ENCODE measurements around the gene ZCCHC7. TPM values are rescaled to one million over a fixed set of nuclear protein-coding genes. Genes with fewer than 3 reads are reported as not detected.
"Not testable (repeated sequence)": the region's sequence is repeated elsewhere in the genome, so short reads cannot be mapped to it uniquely, and the experiment has no call there.

The ZCCHC7 gene
- total and polyA plus RNA-seq, 4 donors: 3.3 to 9.7 (median 7.6) TPM

GRCh38 chr9:37184905-37185867 is 64.8 kb downstream of the ZCCHC7 start:
- H3K9ac ChIP-seq (ENCODE audit: low read depth in 1 of 2, low read length in 2 of 2): no peak overlapping the region
- H3K27ac ChIP-seq (ENCODE audit: low read depth in 1 of 2, low read length in 2 of 2): no peak overlapping the region
- TF ChIP-seq TAF1 (conservative IDR thresholded peaks at IDR 0.05) (no peak), HNF4A (conservative IDR thresholded peaks at IDR 0.05) (peak; percentile 58 to 72), EGR1 (IDR thresholded peaks at IDR 0.05; ENCODE audit: low read depth in 2 of 2) (no peak)
- DNase-seq (ENCODE audit: low spot score): no peak
- no peaks in the 10 kb centered on the region for H3K9me3 ChIP-seq (ENCODE audit: control insufficient read depth in 4 of 4, low read length in 3 of 4)
- 43% methylated on average over 4 of the region's 4 CpGs for WGBS
- H3K27me3 ChIP-seq (ENCODE audit: control insufficient read depth in 4 of 4, insufficient read depth in 4 of 4, low read length in 3 of 4): no peaks in the 10 kb centered on the region
- no peak overlapping the region for H3K4me3 ChIP-seq (ENCODE audit: low read depth in 1 of 3, low read length in 3 of 3)
- peaks cover 0 to 4% (median under 1%) of the 10 kb centered on the region in 4 donors for H3K36me3 ChIP-seq (ENCODE audit: control insufficient read depth in 4 of 4, insufficient read depth in 3 of 4, low read depth in 1 of 4, low read length in 3 of 4)
- peaks cover 0 to 12% (median 4%) of the 10 kb centered on the region in 4 donors for H3K4me1 ChIP-seq (ENCODE audit: control insufficient read depth in 4 of 4, insufficient read depth in 4 of 4, low read length in 3 of 4)

GRCh38 chr9:37187292-37187691 is 66.9 kb downstream of the ZCCHC7 start:
- Histone ChIP-seq H3K9me3 (ENCODE audit: control insufficient read depth in 4 of 4, low read length in 3 of 4) (no peaks in the 10 kb centered on the region), H3K36me3 (ENCODE audit: control insufficient read depth in 4 of 4, insufficient read depth in 3 of 4, low read depth in 1 of 4, low read length in 3 of 4) (peaks cover 0 to 4% (median 0%) of the 10 kb centered on the region in 4 donors), H3K9ac (ENCODE audit: low read depth in 1 of 2, low read length in 2 of 2) (no peak overlapping the region), H3K27ac (ENCODE audit: low read depth in 1 of 2, low read length in 2 of 2) (no peak overlapping the region), H3K4me1 (ENCODE audit: control insufficient read depth in 4 of 4, insufficient read depth in 4 of 4, low read length in 3 of 4) (peaks cover 0 to 12% (median 4%) of the 10 kb centered on the region in 4 donors), H3K27me3 (ENCODE audit: control insufficient read depth in 4 of 4, insufficient read depth in 4 of 4, low read length in 3 of 4) (no peaks in the 10 kb centered on the region), H3K4me3 (ENCODE audit: low read depth in 1 of 3, low read length in 3 of 3) (no peak overlapping the region)
- DNase-seq (ENCODE audit: low spot score): no peak
- TF ChIP-seq, protein P1, sequence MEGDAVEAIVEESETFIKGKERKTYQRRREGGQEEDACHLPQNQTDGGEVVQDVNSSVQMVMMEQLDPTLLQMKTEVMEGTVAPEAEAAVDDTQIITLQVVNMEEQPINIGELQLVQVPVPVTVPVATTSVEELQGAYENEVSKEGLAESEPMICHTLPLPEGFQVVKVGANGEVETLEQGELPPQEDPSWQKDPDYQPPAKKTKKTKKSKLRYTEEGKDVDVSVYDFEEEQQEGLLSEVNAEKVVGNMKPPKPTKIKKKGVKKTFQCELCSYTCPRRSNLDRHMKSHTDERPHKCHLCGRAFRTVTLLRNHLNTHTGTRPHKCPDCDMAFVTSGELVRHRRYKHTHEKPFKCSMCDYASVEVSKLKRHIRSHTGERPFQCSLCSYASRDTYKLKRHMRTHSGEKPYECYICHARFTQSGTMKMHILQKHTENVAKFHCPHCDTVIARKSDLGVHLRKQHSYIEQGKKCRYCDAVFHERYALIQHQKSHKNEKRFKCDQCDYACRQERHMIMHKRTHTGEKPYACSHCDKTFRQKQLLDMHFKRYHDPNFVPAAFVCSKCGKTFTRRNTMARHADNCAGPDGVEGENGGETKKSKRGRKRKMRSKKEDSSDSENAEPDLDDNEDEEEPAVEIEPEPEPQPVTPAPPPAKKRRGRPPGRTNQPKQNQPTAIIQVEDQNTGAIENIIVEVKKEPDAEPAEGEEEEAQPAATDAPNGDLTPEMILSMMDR (IDR thresholded peaks at IDR 0.05; ENCODE audit: low read depth, low read length, missing input control): no peak
- no peak for TF ChIP-seq FOXA1 (IDR thresholded peaks at IDR 0.05)
- TF ChIP-seq HNF4A (conservative IDR thresholded peaks at IDR 0.05): no peak
- TF ChIP-seq MAX (IDR thresholded peaks at IDR 0.05): no peak
- 95% methylated on average over 6 of the region's 6 CpGs for WGBS

DNA sequence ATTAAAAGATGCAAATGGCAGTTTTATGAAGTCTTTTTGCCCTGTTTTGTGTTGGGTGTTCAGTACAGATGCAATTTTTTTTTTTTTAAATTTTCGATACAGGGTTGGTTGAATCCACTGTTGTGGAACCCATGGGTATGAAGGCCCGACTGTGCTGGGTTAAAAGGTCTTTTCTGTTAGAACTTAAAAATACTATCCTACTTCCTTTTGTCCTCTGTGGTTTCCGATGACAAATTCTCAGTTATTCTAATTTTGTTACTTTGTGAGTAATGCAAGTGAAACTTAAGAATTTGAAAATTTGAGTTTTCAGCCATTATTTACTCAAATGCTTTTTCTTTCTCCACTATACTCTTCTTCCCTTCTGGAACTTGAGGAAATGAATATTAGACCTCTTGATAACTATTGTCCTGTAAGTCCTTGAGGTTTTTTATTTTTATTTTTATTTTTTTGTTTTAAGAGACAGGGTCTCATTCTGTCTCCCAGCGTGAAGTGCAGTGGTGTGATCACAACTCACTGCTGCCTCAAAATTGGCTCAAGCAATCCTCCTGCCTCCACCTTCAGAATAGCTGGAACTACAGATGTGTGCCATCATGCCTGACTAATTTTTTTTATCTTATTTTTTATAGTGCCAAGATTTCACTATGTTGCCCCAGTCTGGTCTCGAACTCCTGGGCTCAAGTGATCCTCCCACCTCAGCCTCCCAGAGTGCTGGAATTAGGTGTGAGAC is 67.5 kb downstream of the ZCCHC7 start:
- no peaks in the 10 kb centered on the region for H3K9me3 ChIP-seq (ENCODE audit: control insufficient read depth in 4 of 4, low read length in 3 of 4)
- H3K9ac ChIP-seq (ENCODE audit: low read depth in 1 of 2, low read length in 2 of 2): no peak overlapping the region
- H3K4me1 ChIP-seq (ENCODE audit: control insufficient read depth in 4 of 4, insufficient read depth in 4 of 4, low read length in 3 of 4): peaks cover 0 to 12% (median 4%) of the 10 kb centered on the region in 4 donors
- H3K27ac ChIP-seq (ENCODE audit: low read depth in 1 of 2, low read length in 2 of 2): no peak overlapping the region
- TF ChIP-seq RXRA (IDR thresholded peaks at IDR 0.05) (no peak), SP1 (IDR thresholded peaks at IDR 0.05) (no peak), ZBTB33 (IDR thresholded peaks at IDR 0.05) (no peak), FOXA1 (IDR thresholded peaks at IDR 0.05) (no peak), JUND (IDR thresholded peaks at IDR 0.05) (no peak), YY1 (IDR thresholded peaks at IDR 0.05) (no peak), MAX (IDR thresholded peaks at IDR 0.05) (no peak), EGR1 (IDR thresholded peaks at IDR 0.05; ENCODE audit: low read depth in 2 of 2) (no peak)
- H3K36me3 ChIP-seq (ENCODE audit: control insufficient read depth in 4 of 4, insufficient read depth in 3 of 4, low read depth in 1 of 4, low read length in 3 of 4): peaks cover 0 to 4% (median 0%) of the 10 kb centered on the region in 4 donors
- H3K27me3 ChIP-seq (ENCODE audit: control insufficient read depth in 4 of 4, insufficient read depth in 4 of 4, low read length in 3 of 4): no peaks in the 10 kb centered on the region
- no peak for DNase-seq (ENCODE audit: low spot score)
- H3K4me3 ChIP-seq (ENCODE audit: low read depth in 1 of 3, low read length in 3 of 3): no peak overlapping the region
- 93% methylated on average over 5 of the region's 5 CpGs for WGBS

GRCh38 chr9:37190739-37191138 is 70.4 kb downstream of the ZCCHC7 start:
- DNase-seq (ENCODE audit: low spot score); H3K27ac ChIP-seq (ENCODE audit: low read depth in 1 of 2, low read length in 2 of 2); H3K4me3 ChIP-seq (ENCODE audit: low read depth in 1 of 3, low read length in 3 of 3); H3K36me3 ChIP-seq (ENCODE audit: control insufficient read depth in 4 of 4, insufficient read depth in 3 of 4, low read depth in 1 of 4, low read length in 3 of 4); H3K9me3 ChIP-seq (ENCODE audit: control insufficient read depth in 4 of 4, low read length in 3 of 4); H3K9ac ChIP-seq (ENCODE audit: low read depth in 1 of 2, low read length in 2 of 2); H3K4me1 ChIP-seq (ENCODE audit: control insufficient read depth in 4 of 4, insufficient read depth in 4 of 4, low read length in 3 of 4); H3K27me3 ChIP-seq (ENCODE audit: control insufficient read depth in 4 of 4, insufficient read depth in 4 of 4, low read length in 3 of 4): not testable (repeated sequence)
- WGBS: 98% methylated on average over 13 of the region's 13 CpGs
